BJ (cell line): ENCODE results near the gene FAM228A. TPM values are rescaled to one million over a fixed set of nuclear protein-coding genes. Genes with fewer than 3 reads are reported as not detected.

Experiments
- CTCF ChIA-PET: fragments of 350-600 bp; formaldehyde crosslinking; extraction: SDS; loops from one replicate; lab custom pipeline; 2021; ENCODE audit warnings: antibody characterized with exemption, inconsistent platforms; lab: Yijun Ruan, JAX
- POLR2A ChIA-PET: fragments of 300-600 bp; sonication (Branson Sonifier 250); formaldehyde crosslinking; extraction: SDS; loops from one replicate; lab custom pipeline; 2021; ENCODE audit warnings: antibody characterized with exemption; lab: Charles Lee
- DNase-seq: peaks from one replicate; pipeline ENCODE4 v3.0.0-alpha.2; 2011; ENCODE audit warnings: low read depth
- H3K27me3 ChIP-seq: 2 replicates; pipeline ENCODE4 v1.6.0; 2011; ENCODE audit warnings: low read length; ENCODE audit not compliant: control insufficient read depth, insufficient read depth
- H3K36me3 ChIP-seq: 2 replicates; pipeline ENCODE4 v1.5.1; 2011; ENCODE audit warnings: low read length; ENCODE audit not compliant: control insufficient read depth, insufficient read depth
- H3K4me3 ChIP-seq: 2 replicates; pipeline ENCODE4 v1.5.1; 2011; ENCODE audit warnings: low read depth, mild to moderate bottlenecking, control low read depth, low read length
- polyA plus RNA-seq: library from polyadenylated mRNA; depleted of rRNA; stranded (reverse); fragments of >200 nt; gene quantifications from 2 replicates; pipeline ENCODE4 v1.2.3, GENCODE V29; 2011
- TF ChIP-seq, protein P1 (sequence below): IDR thresholded peaks from 2 replicates; pipeline ENCODE4 v1.5.1; 2011; ENCODE audit warnings: low read depth, mild to moderate bottlenecking, control low read depth, inconsistent platforms, low read length, moderate library complexity; ENCODE audit not compliant: insufficient read depth

Gene FAM228A
- polyA plus RNA-seq, 1 experiment: 0.23 TPM

- peaks cover 15% of the 10 kb centered on the region for H3K36me3 ChIP-seq
- TF ChIP-seq, protein P1, sequence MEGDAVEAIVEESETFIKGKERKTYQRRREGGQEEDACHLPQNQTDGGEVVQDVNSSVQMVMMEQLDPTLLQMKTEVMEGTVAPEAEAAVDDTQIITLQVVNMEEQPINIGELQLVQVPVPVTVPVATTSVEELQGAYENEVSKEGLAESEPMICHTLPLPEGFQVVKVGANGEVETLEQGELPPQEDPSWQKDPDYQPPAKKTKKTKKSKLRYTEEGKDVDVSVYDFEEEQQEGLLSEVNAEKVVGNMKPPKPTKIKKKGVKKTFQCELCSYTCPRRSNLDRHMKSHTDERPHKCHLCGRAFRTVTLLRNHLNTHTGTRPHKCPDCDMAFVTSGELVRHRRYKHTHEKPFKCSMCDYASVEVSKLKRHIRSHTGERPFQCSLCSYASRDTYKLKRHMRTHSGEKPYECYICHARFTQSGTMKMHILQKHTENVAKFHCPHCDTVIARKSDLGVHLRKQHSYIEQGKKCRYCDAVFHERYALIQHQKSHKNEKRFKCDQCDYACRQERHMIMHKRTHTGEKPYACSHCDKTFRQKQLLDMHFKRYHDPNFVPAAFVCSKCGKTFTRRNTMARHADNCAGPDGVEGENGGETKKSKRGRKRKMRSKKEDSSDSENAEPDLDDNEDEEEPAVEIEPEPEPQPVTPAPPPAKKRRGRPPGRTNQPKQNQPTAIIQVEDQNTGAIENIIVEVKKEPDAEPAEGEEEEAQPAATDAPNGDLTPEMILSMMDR: no peak
- no peak overlapping the region for H3K4me3 ChIP-seq
- DNase-seq: no peak
- POLR2A ChIA-PET: interaction anchor here (0.7 kb wide), 1 partner anchor 89 kb away, joined by 3 read pairs; no protein-coding TSS in a partner anchor
- CTCF ChIA-PET: no interaction called here
- no peaks in the 10 kb centered on the region for H3K27me3 ChIP-seq
These were observed 34.7 kb downstream of the FAM228A start for GRCh38 chr2:24209389-24210105.

- CTCF ChIA-PET: interaction anchor here (1.2 kb wide), 1 partner anchor 23 kb away, joined by 3 read pairs; no protein-coding TSS in a partner anchor
- POLR2A ChIA-PET: interaction anchor here (0.7 kb wide), 1 partner anchor 89 kb away, joined by 3 read pairs; no protein-coding TSS in a partner anchor
- peaks cover 14% of the 10 kb centered on the region for H3K36me3 ChIP-seq
- H3K4me3 ChIP-seq: no peak overlapping the region
- H3K27me3 ChIP-seq: no peaks in the 10 kb centered on the region
- TF ChIP-seq, protein P1: no peak
- no peak for DNase-seq
These were observed 35.2 kb downstream of the FAM228A start for GRCh38 chr2:24210106-24210455.

DNA sequence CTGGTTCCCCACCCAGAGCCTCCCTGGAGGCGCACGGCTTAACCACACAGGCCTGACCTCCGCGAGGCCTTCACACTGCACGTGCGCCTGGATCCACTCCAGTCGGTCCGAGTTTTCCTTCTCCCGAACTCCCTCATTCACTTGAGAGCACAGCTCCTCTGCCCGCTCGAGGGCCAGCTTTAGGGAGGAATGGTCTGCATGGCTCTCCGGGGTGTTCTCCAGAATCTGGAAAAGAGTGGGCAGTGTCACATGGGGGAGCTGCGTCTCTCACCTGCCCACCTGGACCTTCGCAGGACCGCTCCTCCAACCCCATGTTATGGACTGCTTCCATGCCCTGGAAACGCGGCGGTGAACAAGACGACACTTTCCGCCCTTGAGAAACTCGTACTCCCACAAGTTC, 35.9 kb downstream of the FAM228A start:
- ChIA-PET POLR2A (no interaction called here), CTCF (interaction anchor here (1.2 kb wide), 1 partner anchor 23 kb away, joined by 3 read pairs; no protein-coding TSS in a partner anchor)
- DNase-seq: no peak
- TF ChIP-seq, protein P1: no peak
- H3K4me3 ChIP-seq: no peak overlapping the region
- peaks cover 14% of the 10 kb centered on the region for H3K36me3 ChIP-seq
- no peaks in the 10 kb centered on the region for H3K27me3 ChIP-seq

DNA sequence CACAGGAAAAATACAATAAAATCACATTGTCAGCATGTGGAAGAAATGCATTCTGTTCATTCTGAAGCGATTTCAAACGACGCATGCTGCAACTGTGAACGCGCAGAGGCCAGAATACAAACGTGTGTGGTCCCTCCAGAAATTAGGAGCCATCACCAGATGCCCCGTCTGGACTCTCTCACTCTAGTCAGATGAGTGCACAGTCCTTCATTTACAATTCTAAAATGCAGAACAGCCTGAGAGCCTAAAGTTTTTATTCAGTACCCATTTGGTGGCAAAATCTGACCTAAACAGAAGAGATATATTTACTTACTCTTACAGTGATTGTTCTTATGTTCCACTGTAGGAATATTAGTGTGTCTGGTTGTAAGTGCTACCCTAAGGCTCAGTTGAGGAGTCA, 36.6 kb downstream of the FAM228A start:
- no peak for DNase-seq
- CTCF ChIA-PET: interaction anchor here (1.2 kb wide), 1 partner anchor 22 kb away, joined by 3 read pairs; no protein-coding TSS in a partner anchor
- peaks cover 14% of the 10 kb centered on the region for H3K36me3 ChIP-seq
- H3K4me3 ChIP-seq: no peak overlapping the region
- POLR2A ChIA-PET: no interaction called here
- H3K27me3 ChIP-seq: no peaks in the 10 kb centered on the region
- TF ChIP-seq, protein P1: no peak

DNA sequence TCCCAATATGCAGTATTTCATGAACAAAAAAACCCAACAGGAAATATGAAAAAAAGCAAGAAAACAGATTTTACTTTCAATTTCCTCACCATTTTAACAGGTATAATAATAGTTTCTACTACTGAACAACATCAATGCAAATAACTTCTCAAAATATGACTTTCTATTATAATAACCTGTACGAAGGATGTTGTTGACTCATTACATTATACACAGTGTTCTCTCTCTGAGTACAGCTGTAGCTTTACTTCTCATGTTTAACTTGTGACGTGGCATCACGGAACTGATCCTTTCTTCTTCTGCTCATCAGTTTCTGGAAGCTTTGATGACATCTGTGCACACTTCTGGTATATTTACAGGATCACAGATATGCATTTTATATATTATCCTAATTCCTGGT, 40.0 kb downstream of the FAM228A start:
- TF ChIP-seq, protein P1: no peak
- CTCF ChIA-PET: interaction anchor here (2.2 kb wide), 1 partner anchor 8 kb away, joined by 7 read pairs; no protein-coding TSS in a partner anchor

More for the DNA sequence above, 40.0 kb downstream of the FAM228A start:
- Histone ChIP-seq H3K27me3 (no peaks in the 10 kb centered on the region), H3K36me3 (peaks cover 3% of the 10 kb centered on the region), H3K4me3 (no peak overlapping the region)
- DNase-seq: no peak
- POLR2A ChIA-PET: no interaction called here
